T-helper 1 cell treated with Interleukin-12 subunit alpha and Interleukin-12 subunit beta and Interleukin-4 antibody, amounts not matched to agents 30 ng/mL and 1 ng/mL, for 36 hours (primary cell): ENCODE data around the gene GSG1. TPM values are rescaled to one million over a fixed set of nuclear protein-coding genes. Genes with fewer than 3 reads are reported as not detected.

Experiments used
- intact Hi-C: fragments of 100-400 bp; cut with micrococcal nuclease; formaldehyde crosslinking; loops from one replicate; pipeline ENCODE4 v1.15.1; 2024
- total RNA-seq: library from RNA; stranded (reverse); gene quantifications from 2 replicates; pipeline ENCODE4 v1.2.3, GENCODE V29; 2022

Gene GSG1
- total RNA-seq, 1 donor from 2014 or later = not detected

- intact Hi-C loops = no loop called here
Measured at GRCh38 chr12:13120413-13120812, 16.9 kb upstream of the GSG1 start.

- intact Hi-C loops = no loop called here
Measured at GRCh38 chr12:13119826-13120225, 16.4 kb upstream of the GSG1 start.

- intact Hi-C loops = no loop called here
Measured at GRCh38 chr12:13117029-13117428, 13.6 kb upstream of the GSG1 start.

- intact Hi-C loops = no loop called here
Measured at GRCh38 chr12:13116259-13116658, 12.8 kb upstream of the GSG1 start.

GRCh38 chr12:13114251-13115052, 11.0 kb upstream of the GSG1 start:
- intact Hi-C loops = no loop called here

GRCh38 chr12:13112968-13113367, 9.5 kb upstream of the GSG1 start:
- intact Hi-C loops = no loop called here

DNA sequence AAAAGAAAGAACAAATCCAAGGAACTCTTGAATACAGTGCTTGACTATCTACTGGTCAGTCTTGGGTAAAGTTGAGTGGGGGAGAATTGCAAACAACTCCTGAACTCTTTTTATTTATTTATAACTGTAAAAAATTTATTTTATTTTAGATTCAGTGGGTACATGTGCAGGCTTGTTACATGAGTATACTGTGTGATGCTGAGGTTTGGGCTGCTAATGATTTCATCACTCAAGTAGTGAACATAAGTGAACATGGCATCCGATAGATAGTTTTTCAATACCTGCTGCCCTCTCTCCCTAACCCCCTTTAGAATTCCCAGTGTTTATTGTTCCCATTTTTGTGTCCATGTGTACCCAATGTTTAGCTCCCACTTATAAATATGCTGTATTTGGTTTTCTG, 3.2 kb upstream of the GSG1 start:
- intact Hi-C loops = loop anchor here (10.0 kb wide), 1 partner anchor 1668 kb away; a partner anchor contains a TSS

- intact Hi-C loops = loop anchor here (10.0 kb wide), 1 partner anchor 1669 kb away; a partner anchor contains a TSS
Measured at GRCh38 chr12:13105781-13106180, 2.3 kb upstream of the GSG1 start.

DNA sequence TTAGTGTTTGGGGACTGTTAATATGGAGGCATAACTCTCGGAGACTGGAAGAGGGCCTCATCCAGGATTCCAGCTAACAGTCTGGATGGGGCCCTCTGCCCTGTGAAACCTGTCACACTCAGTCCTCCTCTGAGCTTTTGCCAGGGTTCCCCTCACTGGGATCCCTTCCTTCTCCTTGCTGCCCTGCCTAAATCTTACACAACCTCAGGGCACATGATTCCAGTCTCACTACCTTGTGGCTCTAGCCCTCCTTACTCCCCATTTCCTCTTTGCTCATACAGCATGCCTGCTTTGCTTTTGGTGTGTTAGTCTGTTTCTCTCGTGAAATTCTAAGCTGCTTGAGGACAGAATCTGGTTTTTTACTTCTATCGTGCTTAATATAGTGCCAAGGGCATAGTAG, 942 bp upstream of the GSG1 start:
- intact Hi-C loops = loop anchor here (5.0 to 10.0 kb wide), 4 partner anchors 58 to 1670 kb away; partner anchors contain the start of gene CREBL2

DNA sequence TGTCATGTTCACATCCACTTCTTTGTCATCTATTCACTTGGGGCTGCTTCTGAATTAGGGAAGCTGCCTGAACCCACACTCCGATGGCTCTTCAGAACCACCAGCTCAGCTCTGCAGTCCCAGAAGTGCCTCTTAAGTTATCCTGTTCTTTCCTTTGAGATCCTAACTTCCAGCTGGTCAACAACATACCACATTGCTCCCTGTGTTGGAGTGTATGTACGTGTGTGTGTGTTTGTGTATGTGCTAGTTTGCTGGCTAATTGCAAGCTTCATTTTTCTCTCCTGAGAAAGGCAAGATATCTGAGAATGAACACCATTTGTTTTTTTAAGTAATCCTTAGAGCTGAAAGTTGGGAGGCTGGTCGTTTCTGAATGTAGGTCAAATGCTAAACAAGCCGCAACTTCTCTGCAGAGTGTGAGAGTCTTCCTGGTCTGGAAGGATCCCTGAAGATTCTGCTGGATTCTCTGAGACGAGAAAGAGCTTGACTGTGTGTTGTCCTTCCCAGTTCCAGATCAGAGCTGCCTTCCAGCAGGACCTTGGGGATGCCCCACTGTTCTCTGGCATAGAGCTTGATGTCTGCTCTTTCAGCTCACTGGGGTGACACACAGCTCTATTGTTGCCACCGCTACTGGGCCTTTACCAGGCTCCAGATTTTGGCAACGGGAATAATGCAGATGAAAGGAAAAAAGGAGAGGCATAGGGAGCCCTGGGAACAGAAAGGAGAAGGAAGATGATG, 839 bp downstream of the GSG1 start:
- intact Hi-C loops = loop anchor here (1.0 to 10.0 kb wide), 5 partner anchors 60 to 1672 kb away; partner anchors contain the start of gene CREBL2

- intact Hi-C loops = loop anchor here (1.0 to 10.0 kb wide), 10 partner anchors 60 to 1673 kb away; partner anchors contain the start of genes BORCS5, CREBL2, DDX47 and EMP1
Measured at GRCh38 chr12:13101821-13102375, 1.6 kb downstream of the GSG1 start.

- intact Hi-C loops = loop anchor here (1.0 to 10.0 kb wide), 9 partner anchors 61 to 1674 kb away; partner anchors contain the start of genes BORCS5, CREBL2, DDX47 and EMP1
Measured at GRCh38 chr12:13100882-13101769, 2.3 kb downstream of the GSG1 start.

- intact Hi-C loops = loop anchor here (2.0 to 10.0 kb wide), 5 partner anchors 62 to 1674 kb away; partner anchors contain the start of gene CREBL2
Measured at GRCh38 chr12:13100605-13100881, 2.9 kb downstream of the GSG1 start.

GRCh38 chr12:13099844-13100604, 3.4 kb downstream of the GSG1 start:
- intact Hi-C loops = loop anchor here (2.0 to 10.0 kb wide), 5 partner anchors 62 to 1675 kb away; partner anchors contain the start of gene CREBL2

DNA sequence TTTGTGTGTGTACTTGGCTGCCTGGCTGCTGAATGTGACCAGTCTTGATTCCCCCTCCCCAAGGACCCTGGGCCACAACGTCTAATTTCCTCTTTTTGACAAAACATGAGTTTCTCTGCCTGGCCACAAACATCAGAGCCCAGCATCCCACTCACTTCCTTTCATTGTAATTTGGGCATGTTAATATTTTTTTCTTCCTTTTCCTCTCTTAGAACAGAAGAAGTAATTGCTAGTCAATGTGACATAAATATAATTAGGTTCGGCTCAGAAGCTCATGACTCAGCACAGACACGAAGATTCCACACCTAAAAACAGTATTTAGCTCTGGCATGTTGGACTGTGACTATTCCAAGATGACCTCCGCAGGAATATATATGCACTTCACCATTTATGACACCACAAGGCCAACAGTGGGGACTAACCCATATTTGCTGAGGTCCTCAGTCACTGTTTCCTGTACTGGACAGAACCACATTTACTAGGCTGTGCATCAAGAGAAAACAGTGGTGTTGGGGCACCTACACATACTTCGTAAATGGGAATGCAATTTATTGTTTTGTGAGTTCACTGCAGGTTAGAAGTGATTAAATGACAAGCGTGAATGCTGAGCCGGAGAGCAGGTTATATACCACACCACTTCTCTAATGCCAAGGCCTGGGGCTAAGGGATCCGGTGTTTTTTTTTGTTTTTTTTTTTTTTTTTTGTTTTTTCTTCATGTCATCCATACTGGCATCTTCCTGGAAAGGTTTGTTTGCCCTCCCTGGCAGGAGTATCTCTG, 4.2 kb downstream of the GSG1 start:
- intact Hi-C loops = no loop called here

GRCh38 chr12:13097491-13098011, 5.9 kb downstream of the GSG1 start:
- intact Hi-C loops = loop anchor here (1.0 kb wide), 4 partner anchors 53 to 181 kb away; partner anchors contain the start of gene FAM234B

GRCh38 chr12:13095266-13095995, 8.0 kb downstream of the GSG1 start:
- intact Hi-C loops = no loop called here

DNA sequence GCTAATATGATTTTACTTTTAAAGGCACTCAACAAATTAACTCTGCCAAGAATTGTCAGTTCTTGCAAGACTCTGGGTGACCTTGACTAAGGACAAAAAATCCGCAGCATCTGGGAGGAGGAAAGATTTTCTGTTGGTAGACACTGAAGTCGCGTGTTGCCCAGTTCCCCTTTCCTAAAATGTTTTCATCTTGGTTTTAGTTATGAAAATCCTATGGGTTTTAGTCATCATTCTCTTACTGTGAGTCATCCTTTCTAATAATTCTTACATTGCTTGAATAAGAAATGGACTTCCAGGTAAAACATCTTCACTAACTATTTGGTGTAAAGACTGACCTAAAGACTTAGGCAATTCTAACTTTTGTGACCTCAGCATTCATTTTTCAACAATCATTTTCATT, 9.1 kb downstream of the GSG1 start:
- intact Hi-C loops = no loop called here
